ENCODE data around the gene APOBEC3F.
"Not testable (repeated sequence)": the region's sequence is repeated elsewhere in the genome, so short reads cannot be mapped to it uniquely, and the experiment has no call there.

APOBEC3F gene

GRCh38 chr22:39040538-39041296 is at the start of gene APOBEC3F:
APOBEC3F (plus strand) TSS chr22:39040864; CDS start chr22:39040961, 97 bp downstream.
- DNase-seq (ENCODE audit: low read depth) = peak; percentile 63

- not testable (repeated sequence) for DNase-seq (ENCODE audit: low read depth)
These were observed 47.7 kb upstream of the APOBEC3F start for GRCh38 chr22:38992871-38993371.

GRCh38 chr22:38996105-38996504 is 44.6 kb upstream of the APOBEC3F start:
- DNase-seq (ENCODE audit: low read depth) = no peak

GRCh38 chr22:38997518-38997917 is 43.1 kb upstream of the APOBEC3F start:
- DNase-seq (ENCODE audit: low read depth) = no peak

GRCh38 chr22:39003165-39003638 is 37.5 kb upstream of the APOBEC3F start:
- DNase-seq (ENCODE audit: low read depth) = peak; percentile 89

GRCh38 chr22:39007177-39007576 is 33.5 kb upstream of the APOBEC3F start:
- no peak for DNase-seq (ENCODE audit: low read depth)

GRCh38 chr22:39008271-39008850 is 32.3 kb upstream of the APOBEC3F start:
- not testable (repeated sequence) for DNase-seq (ENCODE audit: low read depth)

- no peak for DNase-seq (ENCODE audit: low read depth)
These were observed 29.7 kb upstream of the APOBEC3F start for GRCh38 chr22:39010946-39011345.

- no peak for DNase-seq (ENCODE audit: low read depth)
These were observed 27.8 kb upstream of the APOBEC3F start for GRCh38 chr22:39012533-39013511.

GRCh38 chr22:39013561-39013941 is 27.1 kb upstream of the APOBEC3F start:
- not testable (repeated sequence) for DNase-seq (ENCODE audit: low read depth)

- peak; percentile 90 for DNase-seq (ENCODE audit: low read depth)
These were observed 26.5 kb upstream of the APOBEC3F start, which contains the start of gene APOBEC3C for GRCh38 chr22:39013942-39014722. APOBEC3C (plus strand) TSS chr22:39014257; CDS start chr22:39014363, 106 bp downstream.

GRCh38 chr22:39014723-39015121 is 25.9 kb upstream of the APOBEC3F start:
- peak; percentile 17 for DNase-seq (ENCODE audit: low read depth)

- DNase-seq (ENCODE audit: low read depth) = no peak
These were observed 24.1 kb upstream of the APOBEC3F start for GRCh38 chr22:39016592-39016991.

GRCh38 chr22:39017596-39018365 is 22.9 kb upstream of the APOBEC3F start:
- no peak for DNase-seq (ENCODE audit: low read depth)

- peak; percentile 28 for DNase-seq (ENCODE audit: low read depth)
These were observed 20.5 kb upstream of the APOBEC3F start for GRCh38 chr22:39020021-39020651.

GRCh38 chr22:39021552-39022250 is 19.0 kb upstream of the APOBEC3F start:
- no peak for DNase-seq (ENCODE audit: low read depth)

GRCh38 chr22:39024519-39025308 is 15.9 kb upstream of the APOBEC3F start:
- DNase-seq (ENCODE audit: low read depth) = no peak

GRCh38 chr22:39026509-39027150 is 14.0 kb upstream of the APOBEC3F start:
- DNase-seq (ENCODE audit: low read depth) = no peak

All from ELR (cell line).